Measurements from ENCODE around the gene SAMD3.

DNA sequence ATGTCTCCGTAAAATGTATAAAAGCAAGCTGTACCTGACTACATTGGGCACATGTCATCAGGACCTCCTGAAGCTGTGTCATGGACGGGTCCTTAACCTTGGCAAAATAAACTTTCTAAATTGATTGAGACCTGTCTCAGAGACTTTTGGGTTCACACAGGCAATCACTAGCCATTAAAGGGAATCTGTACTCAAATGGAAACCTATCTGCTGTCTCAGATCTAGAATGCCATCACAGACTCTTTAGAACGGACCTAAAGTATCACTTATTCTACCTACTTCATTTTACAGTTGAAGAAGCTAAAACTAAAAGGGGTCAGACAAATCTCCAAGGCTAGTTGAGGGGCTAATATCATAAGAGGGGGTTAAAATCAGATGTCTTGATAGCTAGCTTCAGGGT is 11.1 kb downstream of the SAMD3 start:
- TF ChIP-seq, protein P1, sequence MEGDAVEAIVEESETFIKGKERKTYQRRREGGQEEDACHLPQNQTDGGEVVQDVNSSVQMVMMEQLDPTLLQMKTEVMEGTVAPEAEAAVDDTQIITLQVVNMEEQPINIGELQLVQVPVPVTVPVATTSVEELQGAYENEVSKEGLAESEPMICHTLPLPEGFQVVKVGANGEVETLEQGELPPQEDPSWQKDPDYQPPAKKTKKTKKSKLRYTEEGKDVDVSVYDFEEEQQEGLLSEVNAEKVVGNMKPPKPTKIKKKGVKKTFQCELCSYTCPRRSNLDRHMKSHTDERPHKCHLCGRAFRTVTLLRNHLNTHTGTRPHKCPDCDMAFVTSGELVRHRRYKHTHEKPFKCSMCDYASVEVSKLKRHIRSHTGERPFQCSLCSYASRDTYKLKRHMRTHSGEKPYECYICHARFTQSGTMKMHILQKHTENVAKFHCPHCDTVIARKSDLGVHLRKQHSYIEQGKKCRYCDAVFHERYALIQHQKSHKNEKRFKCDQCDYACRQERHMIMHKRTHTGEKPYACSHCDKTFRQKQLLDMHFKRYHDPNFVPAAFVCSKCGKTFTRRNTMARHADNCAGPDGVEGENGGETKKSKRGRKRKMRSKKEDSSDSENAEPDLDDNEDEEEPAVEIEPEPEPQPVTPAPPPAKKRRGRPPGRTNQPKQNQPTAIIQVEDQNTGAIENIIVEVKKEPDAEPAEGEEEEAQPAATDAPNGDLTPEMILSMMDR (IDR thresholded peaks at IDR 0.05; ENCODE audit: low read depth, low read length, poor library complexity, severe bottlenecking), result no peak
- TF ChIP-seq EZH2phosphoT487 (IDR thresholded peaks at IDR 0.05; ENCODE audit: borderline replicate concordance, low read length), result no peak
